ENCODE data around the gene TUBAL3. TPM values are rescaled to one million over a fixed set of nuclear protein-coding genes. Genes with fewer than 3 reads are reported as not detected.

TUBAL3 gene
- total RNA-seq, 1 donor from 2014 or later, result 0.20 TPM

Other genes with a start within 250 kb of the TUBAL3 start
- gene AKR1C8, start 219.7 kb downstream of the TUBAL3 start, total RNA-seq, result 1.5 TPM
- not detected for gene AKR1C4, start 208.0 kb downstream of the TUBAL3 start, total RNA-seq
- not detected for gene UCN3, start 39.9 kb downstream of the TUBAL3 start, total RNA-seq
- gene NET1, start 7.7 kb upstream of the TUBAL3 start, total RNA-seq, result 145 TPM
- gene CALML5, start 94.7 kb upstream of the TUBAL3 start, total RNA-seq, result 133 TPM
- 9.8 TPM for gene CALML3, start 120.1 kb upstream of the TUBAL3 start, total RNA-seq

All from skin of body (tissue), 1 donor.